HepG2 (cell line): ENCODE data around the gene TEX35. TPM values are rescaled to one million over a fixed set of nuclear protein-coding genes. Genes with fewer than 3 reads are reported as not detected.

Experiments used
- ARID3A ChIP-seq: IDR thresholded peaks from 2 replicates; pipeline ENCODE4 v1.6.1; 2012; ENCODE audit warnings: low read depth, low read length, improper control_type of control experiment
- CBX1 ChIP-seq: IDR thresholded peaks from one replicate; pipeline ENCODE4 v1.6.1; 2016; ENCODE audit warnings: antibody characterized with exemption, low read depth
- DBP ChIP-seq: sonication (generic); formaldehyde crosslinking; IDR thresholded peaks from 2 replicates; pipeline ENCODE4 v1.4.0; 2020; ENCODE audit warnings: missing genetic modification reagents; ENCODE audit errors: not compliant biosample characterization
- FIP1L1 ChIP-seq: fragments of 200-400 bp; formaldehyde crosslinking; IDR thresholded peaks from 2 replicates; pipeline ENCODE4 v1.6.1; 2018; ENCODE audit warnings: low read depth, mild to moderate bottlenecking, low read length, moderate library complexity, borderline replicate concordance; ENCODE audit not compliant: insufficient read depth
- FOXA3 ChIP-seq: IDR thresholded peaks from 2 replicates; pipeline ENCODE4 v1.6.1; 2016; ENCODE audit warnings: missing genetic modification reagents, missing compliant biosample characterization
- FOXO1 ChIP-seq: sonication (generic); formaldehyde crosslinking; IDR thresholded peaks from 2 replicates; pipeline ENCODE4 v1.4.0; 2020; ENCODE audit warnings: missing genetic modification reagents
- HMG20B ChIP-seq: conservative IDR thresholded peaks from 2 replicates; pipeline ENCODE4 v1.6.1; 2016; ENCODE audit warnings: missing genetic modification reagents, missing compliant biosample characterization
- PCBP2 ChIP-seq: fragments of 200-400 bp; formaldehyde crosslinking; optimal IDR thresholded peaks from 2 replicates; pipeline ENCODE3; 2018; ENCODE audit warnings: low read length, low read depth; ENCODE audit not compliant: poor library complexity, severe bottlenecking
- RXRA ChIP-seq: sonication (generic); formaldehyde crosslinking; IDR thresholded peaks from 2 replicates; pipeline ENCODE4 v1.5.1; 2020; ENCODE audit warnings: missing genetic modification reagents
- SAP130 ChIP-seq: IDR thresholded peaks from 2 replicates; pipeline ENCODE4 v1.6.1; 2016; ENCODE audit warnings: low read depth
- TAF1 ChIP-seq: sonication (generic); formaldehyde crosslinking; IDR thresholded peaks from 2 replicates; pipeline ENCODE4 v1.4.0; 2020; ENCODE audit warnings: missing genetic modification reagents
- TRAFD1 ChIP-seq: sonication (generic); formaldehyde crosslinking; IDR thresholded peaks from 2 replicates; pipeline ENCODE4 v1.5.1; 2020; ENCODE audit warnings: missing genetic modification reagents, mild to moderate bottlenecking, borderline replicate concordance
- XRCC5 ChIP-seq: fragments of 200-400 bp; formaldehyde crosslinking; optimal IDR thresholded peaks from 2 replicates; pipeline ENCODE3; 2017; ENCODE audit warnings: mild to moderate bottlenecking, low read length
- ZBTB39 ChIP-seq: sonication (generic); formaldehyde crosslinking; IDR thresholded peaks from 2 replicates; pipeline ENCODE4 v1.5.0; 2020; ENCODE audit warnings: missing genetic modification reagents
- ZFP62 ChIP-seq: sonication (generic); formaldehyde crosslinking; IDR thresholded peaks from 2 replicates; pipeline ENCODE4 v1.4.0; 2020; ENCODE audit warnings: missing genetic modification reagents
- ZNF609 ChIP-seq: sonication (generic); formaldehyde crosslinking; IDR thresholded peaks from 2 replicates; pipeline ENCODE4 v1.4.0; 2020; ENCODE audit warnings: mild to moderate bottlenecking, missing genetic modification reagents, borderline replicate concordance
- ZNF772 ChIP-seq: sonication (generic); formaldehyde crosslinking; IDR thresholded peaks from 2 replicates; pipeline ENCODE4 v1.5.0; 2020; ENCODE audit warnings: mild to moderate bottlenecking, missing genetic modification reagents
- ZNF792 ChIP-seq: IDR thresholded peaks from 2 replicates; pipeline ENCODE4 v1.6.1; 2016
- polyA plus RNA-seq, 8 experiments: library from polyadenylated mRNA; depleted of rRNA in 3 of 8; stranded (reverse) in 7 of 8; unstranded in 1 of 8; fragments of >200 nt; fragmentation: Illumina TruSeq in 4 of 8; extraction: Trizol in 4 of 8; gene quantifications; 2 replicates each; pipeline versions ENCODE4 v1.2.1 to v1.2.3, GENCODE V29; 2011 to 2016; ENCODE audit warnings: low read depth in 4 of 8, missing spikeins in 1 of 8, mixed read lengths in 1 of 8; ENCODE audit not compliant: insufficient read depth in 1 of 8
- total RNA-seq, 5 experiments: library from RNA; depleted of rRNA; stranded (reverse); fragments of >200 nt; fragmentation: Illumina TruSeq; extraction: Trizol; gene quantifications; 2 replicates each; pipeline ENCODE4 v1.2.3, GENCODE V29; 2016; ENCODE audit warnings: low read depth in 1 of 5

Gene TEX35
- total and polyA plus RNA-seq, 2 of the 13 experiments (the other 11 are each of a cell fraction or from before 2014, with no cell fraction given) = not detected

- TF ChIP-seq CBX1 (peak; percentile 51), SAP130 (CRISPR knock-in tag) (peak; percentile 89), TRAFD1 (CRISPR knock-in tag) (peak; percentile 67; the same call in 1 of the 2 replicates), ZBTB39 (peak; percentile 74; the same call in 1 of the 2 replicates), ZNF772 (peak; percentile 41; the same call in 1 of the 2 replicates), ZNF792 (peak; percentile 57), PCBP2 (no peak), FOXA3 (CRISPR knock-in tag) (no peak; the same call in 1 of the 2 replicates), FIP1L1 (no peak), ZNF609 (CRISPR knock-in tag) (peak; percentile 71; the same call in 1 of the 2 replicates), XRCC5 (peak; percentile 64), FOXO1 (peak; percentile 8; the same call in 1 of the 2 replicates), RXRA (no peak; the same call in none of the 2 replicates), ZFP62 (CRISPR knock-in tag) (no peak), ARID3A (no peak), TAF1 (CRISPR knock-in tag) (peak; percentile 88), HMG20B (CRISPR knock-in tag) (0 out of 2 replicates have a peak, but pooled peaks have one; percentile 19), DBP (CRISPR knock-in tag) (peak; percentile 83)
Observed at GRCh38 chr1:178541829-178542553, 29.1 kb downstream of the TEX35 start (continued).
